SIG-M5 (cell line): Measurements from ENCODE around the gene CACNG5.

Experiments used
- DNase-seq: peaks from one replicate; lab custom pipeline; 2025; lab: John Stamatoyannopoulos, UW

Gene CACNG5

GRCh38 chr17:66906321-66907278, 71.7 kb downstream of the CACNG5 start:
- DNase-seq, result no peak

GRCh38 chr17:66909804-66910373, 75.0 kb downstream of the CACNG5 start:
- DNase-seq, result no peak

GRCh38 chr17:66910651-66911285, 75.9 kb downstream of the CACNG5 start:
- no peak for DNase-seq

GRCh38 chr17:66915204-66915611, 80.3 kb downstream of the CACNG5 start:
- no peak for DNase-seq

GRCh38 chr17:66915792-66916191, 80.9 kb downstream of the CACNG5 start:
- DNase-seq, result no peak

GRCh38 chr17:66916946-66917345, 82.0 kb downstream of the CACNG5 start:
- no peak for DNase-seq

GRCh38 chr17:66918896-66919295, 84.0 kb downstream of the CACNG5 start:
- DNase-seq, result no peak

GRCh38 chr17:66920435-66920834, 85.5 kb downstream of the CACNG5 start:
- DNase-seq, result no peak

- DNase-seq, result no peak
Measured at GRCh38 chr17:66920950-66921349, 86.0 kb downstream of the CACNG5 start.

- DNase-seq, result no peak
Measured at GRCh38 chr17:66923886-66924285, 89.0 kb downstream of the CACNG5 start.

- DNase-seq, result no peak
Measured at GRCh38 chr17:66925811-66926500, 91.0 kb downstream of the CACNG5 start.

- no peak for DNase-seq
Measured at GRCh38 chr17:66928949-66929348, 94.0 kb downstream of the CACNG5 start.

GRCh38 chr17:66929591-66929990, 94.7 kb downstream of the CACNG5 start:
- no peak for DNase-seq

- DNase-seq, result no peak
Measured at GRCh38 chr17:66930933-66931332, 96.0 kb downstream of the CACNG5 start.

GRCh38 chr17:66932311-66932710, 97.4 kb downstream of the CACNG5 start:
- no peak for DNase-seq

- DNase-seq, result no peak
Measured at GRCh38 chr17:66934040-66934439, 99.1 kb downstream of the CACNG5 start.
